COLO668 (cell line): ENCODE results near the gene TGM1.
"Not testable (repeated sequence)": the region's sequence is repeated elsewhere in the genome, so short reads cannot be mapped to it uniquely, and the experiment has no call there.

ENCODE experiments used
- DNase-seq: peaks from one replicate; lab custom pipeline; 2025; ENCODE audit not compliant: unreplicated experiment; lab: John Stamatoyannopoulos, UW

The TGM1 gene

GRCh38 chr14:24207625-24208024 lies 55.4 kb downstream of the TGM1 start:
- DNase-seq: no peak

GRCh38 chr14:24207104-24207551 lies 55.8 kb downstream of the TGM1 start:
- no peak for DNase-seq

- DNase-seq: no peak
These were observed 56.5 kb downstream of the TGM1 start for GRCh38 chr14:24206260-24207103.

GRCh38 chr14:24204163-24205146 lies 58.5 kb downstream of the TGM1 start:
- DNase-seq: no peak

- DNase-seq: not testable (repeated sequence)
These were observed 59.6 kb downstream of the TGM1 start for GRCh38 chr14:24203249-24203886.

GRCh38 chr14:24202538-24202937 lies 60.4 kb downstream of the TGM1 start:
- not testable (repeated sequence) for DNase-seq
